Endothelial cell of umbilical vein (primary cell): ENCODE results near the gene SLC16A6. TPM values are rescaled to one million over a fixed set of nuclear protein-coding genes. Genes with fewer than 3 reads are reported as not detected.

Experiments
- BruUV-seq: library from RNA; stranded (reverse); fragments of 400-500 nt; replicated peaks from 2 replicates; lab custom pipeline; 2021; lab: Mats Ljungman, UMichigan
- CTCF ChIA-PET: fragments of 300-600, 350-600 bp; sonication (Branson Sonifier 250); formaldehyde crosslinking; loops from one replicate; lab custom pipeline; 2021; ENCODE audit warnings: antibody characterized with exemption, inconsistent platforms; lab: Charles Lee
- POLR2A ChIA-PET: fragments of 300-600, 350-600 bp; sonication (Branson Sonifier 250); formaldehyde crosslinking; loops from one replicate; lab custom pipeline; 2021; ENCODE audit warnings: antibody characterized with exemption, inconsistent platforms; lab: Charles Lee
- DNase-seq: peaks from one replicate; pipeline ENCODE4 v3.0.0-alpha.2; 2011; ENCODE audit warnings: low read depth, low spot score
- FAIRE-seq: peaks from 2 replicates; lab custom pipeline; 2011; peaks lifted over from hg19 to GRCh38; lab: Jason Lieb, UNC
- H2AFZ ChIP-seq: 2 replicates; pipeline ENCODE4 v1.6.0; 2012; ENCODE audit warnings: low read depth, low read length, control low read depth, inconsistent platforms
- H3K27ac ChIP-seq: 2 replicates; pipeline ENCODE4 v1.5.1; 2011; ENCODE audit warnings: low read depth, mild to moderate bottlenecking, control low read depth, low read length, moderate library complexity; ENCODE audit not compliant: insufficient read depth
- H3K27me3 ChIP-seq, 2 experiments: 2 replicates each; pipeline versions ENCODE4 v1.6.0 to v1.6.1; 2011; ENCODE audit warnings: low read length in 2 of 2, mixed read lengths in 1 of 2; ENCODE audit not compliant: control insufficient read depth in 2 of 2, insufficient read depth in 2 of 2
- H3K36me3 ChIP-seq, 2 experiments: 2 replicates in 1 of 2; 3 replicates in 1 of 2; pipeline ENCODE4 v1.5.1; 2011; ENCODE audit warnings: low read length in 2 of 2, mild to moderate bottlenecking in 1 of 2, moderate library complexity in 1 of 2; ENCODE audit not compliant: control insufficient read depth in 2 of 2, insufficient read depth in 2 of 2; ENCODE audit errors: extremely low read depth in 1 of 2
- H3K4me1 ChIP-seq: 3 replicates; pipeline ENCODE4 v1.5.1; 2011; ENCODE audit warnings: mild to moderate bottlenecking, low read length; ENCODE audit not compliant: control insufficient read depth, insufficient read depth; ENCODE audit errors: extremely low read depth
- H3K4me2 ChIP-seq: 2 replicates; pipeline ENCODE4 v1.6.1; 2011; ENCODE audit warnings: low read length, control low read depth, mixed read lengths; ENCODE audit not compliant: insufficient read depth
- H3K4me3 ChIP-seq, 3 experiments: fragments of 200-600 bp in 1 of 3; sonication (generic), shearing (Covaris generic) in 1 of 3; replicated peaks in 1 of 3; 2 replicates each; pipeline ENCODE4 v1.5.1; 2011 to 2016; ENCODE audit warnings: control low read depth in 3 of 3, low read length in 3 of 3, mild to moderate bottlenecking in 2 of 3, inconsistent platforms in 1 of 3, low read depth in 1 of 3, moderate library complexity in 1 of 3; ENCODE audit not compliant: insufficient read depth in 1 of 3
- H3K79me2 ChIP-seq: 2 replicates; pipeline ENCODE4 v1.6.0; 2012; ENCODE audit warnings: low read length, inconsistent platforms; ENCODE audit not compliant: control insufficient read depth, insufficient read depth
- H3K9ac ChIP-seq: replicated peaks from 2 replicates; pipeline ENCODE3; 2011; ENCODE audit warnings: low read length, control low read depth; ENCODE audit not compliant: insufficient read depth; ENCODE audit errors: extremely low read depth
- H3K9me1 ChIP-seq: replicated peaks from 3 replicates; pipeline ENCODE4 v1.6.0; 2011; ENCODE audit warnings: mild to moderate bottlenecking, low read length; ENCODE audit not compliant: control insufficient read depth, insufficient read depth; ENCODE audit errors: extremely low read depth
- H3K9me3 ChIP-seq: replicated peaks from 2 replicates; pipeline ENCODE4 v1.5.1; 2012; ENCODE audit warnings: low read length, inconsistent platforms; ENCODE audit not compliant: control insufficient read depth, insufficient read depth
- H4K20me1 ChIP-seq: replicated peaks from 2 replicates; pipeline ENCODE3; 2011; ENCODE audit warnings: mild to moderate bottlenecking, low read length; ENCODE audit not compliant: control insufficient read depth, insufficient read depth; ENCODE audit errors: extremely low read depth
- CTCF ChIP-seq, 2 donors: IDR thresholded peaks; 1 replicate in 1 of 2; 2 replicates in 1 of 2; pipeline ENCODE4 v1.5.1; 2011; ENCODE audit warnings: low read length in 2 of 2, mild to moderate bottlenecking in 2 of 2, moderate library complexity in 2 of 2, control low read depth in 1 of 2, inconsistent platforms in 1 of 2, low read depth in 1 of 2; ENCODE audit not compliant: insufficient read depth in 1 of 2; ENCODE audit errors: extremely low read depth in 1 of 2
- EZH2 ChIP-seq: IDR thresholded peaks from 2 replicates; pipeline ENCODE4 v1.6.1; 2012; ENCODE audit warnings: borderline replicate concordance, low read depth, mild to moderate bottlenecking, moderate library complexity, low read length, inconsistent platforms; ENCODE audit not compliant: severe bottlenecking
- FOS ChIP-seq: IDR thresholded peaks from 2 replicates; pipeline ENCODE4 v1.6.1; 2011; ENCODE audit warnings: mild to moderate bottlenecking, low read length, moderate library complexity, borderline replicate concordance; ENCODE audit not compliant: insufficient read depth
- GATA2 ChIP-seq: IDR thresholded peaks from 2 replicates; pipeline ENCODE4 v1.7.0; 2011; ENCODE audit warnings: low read depth, mild to moderate bottlenecking, moderate library complexity, mixed read lengths, low read length; ENCODE audit not compliant: insufficient read length, insufficient read depth
- JUN ChIP-seq: IDR thresholded peaks from 2 replicates; pipeline ENCODE4 v1.6.1; 2011; ENCODE audit warnings: borderline replicate concordance, low read depth; ENCODE audit not compliant: insufficient read length, insufficient read depth
- MYC ChIP-seq: IDR thresholded peaks from one replicate; pipeline ENCODE4 v1.6.1; 2011; ENCODE audit warnings: mild to moderate bottlenecking, low read depth, low read length
- POLR2A ChIP-seq: IDR thresholded peaks from 2 replicates; pipeline ENCODE4 v1.6.1; 2012; ENCODE audit warnings: low read depth, mild to moderate bottlenecking, control low read depth, low read length
- POLR2AphosphoS5 ChIP-seq: IDR thresholded peaks from 2 replicates; pipeline ENCODE4 v1.6.1; 2012; ENCODE audit warnings: low read depth, mild to moderate bottlenecking, control low read depth, low read length, moderate library complexity; ENCODE audit not compliant: insufficient read depth
- dilution Hi-C: fragments of 300-500 bp; cut with MboI; formaldehyde crosslinking; loops from one replicate; pipeline ENCODE4 v1.15.0; 2019; ENCODE audit warnings: low sequenced_read_pairs; ENCODE audit not compliant: extremely low pct_ligation_motif_present
- intact Hi-C: fragments of 100-400 bp; cut with micrococcal nuclease; formaldehyde crosslinking; loops from one replicate; pipeline ENCODE4 v1.10.0; 2022
- polyA plus RNA-seq, 4 experiments: library from polyadenylated mRNA; depleted of rRNA in 3 of 4; stranded (reverse) in 3 of 4; unstranded in 1 of 4; fragments of >200 nt; gene quantifications; 2 replicates each; pipeline versions ENCODE4 v1.2.1 to v1.2.3, GENCODE V29; 2011 to 2012; ENCODE audit warnings: missing spikeins in 1 of 4
- total RNA-seq: library from RNA; stranded (reverse); gene quantifications from 2 replicates; pipeline ENCODE4 v1.2.3, GENCODE V29; 2021

The SLC16A6 gene
- total and polyA plus RNA-seq, 2 donors (not counting 3 experiments of a cell fraction or from before 2014, with no cell fraction given) = 0.65 to 0.91 TPM

DNA sequence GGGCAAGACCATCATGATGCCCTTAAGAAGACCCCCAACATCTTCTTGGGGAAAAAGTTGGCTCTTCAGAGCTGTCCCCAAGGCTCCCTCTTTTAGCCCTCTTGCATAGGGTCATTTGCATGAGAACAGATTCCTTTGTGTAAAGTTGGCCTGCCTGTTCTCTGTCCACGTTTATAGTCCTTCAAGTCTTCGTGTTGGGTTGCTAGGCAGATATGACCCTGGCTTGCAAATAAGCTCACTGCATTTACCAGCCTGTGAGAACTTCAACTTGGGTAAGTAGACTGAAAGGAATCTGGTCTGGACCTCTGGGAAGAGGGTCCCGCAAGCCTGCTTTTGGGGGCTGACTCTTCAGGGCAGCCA is 3.2 kb upstream of the SLC16A6 start:
- Histone ChIP-seq H3K9me1 (no peaks in the 10 kb centered on the region), H3K4me1 (peaks cover 15% of the 10 kb centered on the region), H3K4me2 (no peak overlapping the region), H3K27ac (no peak overlapping the region), H3K36me3 (no peaks in the 10 kb centered on the region), H4K20me1 (no peaks in the 10 kb centered on the region), H3K79me2 (no peaks in the 10 kb centered on the region), H3K9me3 (no peaks in the 10 kb centered on the region), H3K9ac (no peak overlapping the region), H3K4me3 (no peak overlapping the region), H2AFZ (no peak overlapping the region), H3K27me3 (no peaks in the 10 kb centered on the region)
- DNase-seq = no peak
- dilution Hi-C loops (no loop called here), intact Hi-C loops (no loop called here)
- ChIA-PET POLR2A (no interaction called here), CTCF (interaction anchor here (1.1 to 3.5 kb wide), 2 partner anchors 89 to 105 kb away, joined by 6 to 17 read pairs; no protein-coding TSS in a partner anchor)
- FAIRE-seq = no peak
- BruUV-seq = no TSS peak
- TF ChIP-seq CTCF (IDR thresholded peaks at IDR 0.05; ENCODE audit: extremely low read depth in 1 of 2, insufficient read depth in 1 of 2, low read depth in 1 of 2, low read length in 2 of 2) (no peak), EZH2 (no peak), JUN (no peak), FOS (no peak), POLR2A (no peak), MYC (no peak), GATA2 (no peak), POLR2AphosphoS5 (no peak)
